Ramos (cell line): Measurements from ENCODE around the gene CNDP2.

ENCODE experiments used
- in situ Hi-C: fragments of 300-500 bp; cut with MboI; formaldehyde crosslinking; loops from one replicate; pipeline ENCODE4 v1.14.3; 2022; ENCODE audit warnings: low sequenced_read_pairs; ENCODE audit not compliant: unreplicated experiment

Gene CNDP2

GRCh38 chr18:74495581-74496507 lies at the start of gene CNDP2:
Gene CNDP2, plus strand, starts transcription at chr18:74496363. Its CDS starts 3,611 bp downstream, at chr18:74499974.
- in situ Hi-C loops = no loop called here

- in situ Hi-C loops = no loop called here
Measured at GRCh38 chr18:74446631-74447403, 49.3 kb upstream of the CNDP2 start.

GRCh38 chr18:74447404-74448152 lies 48.6 kb upstream of the CNDP2 start:
- in situ Hi-C loops = no loop called here

GRCh38 chr18:74450626-74451025 lies 45.5 kb upstream of the CNDP2 start:
- in situ Hi-C loops = no loop called here

GRCh38 chr18:74451148-74451547 lies 45.0 kb upstream of the CNDP2 start:
- in situ Hi-C loops = no loop called here

GRCh38 chr18:74453016-74453566 lies 43.1 kb upstream of the CNDP2 start:
- in situ Hi-C loops = no loop called here

GRCh38 chr18:74453642-74454198 lies 42.4 kb upstream of the CNDP2 start:
- in situ Hi-C loops = no loop called here

DNA sequence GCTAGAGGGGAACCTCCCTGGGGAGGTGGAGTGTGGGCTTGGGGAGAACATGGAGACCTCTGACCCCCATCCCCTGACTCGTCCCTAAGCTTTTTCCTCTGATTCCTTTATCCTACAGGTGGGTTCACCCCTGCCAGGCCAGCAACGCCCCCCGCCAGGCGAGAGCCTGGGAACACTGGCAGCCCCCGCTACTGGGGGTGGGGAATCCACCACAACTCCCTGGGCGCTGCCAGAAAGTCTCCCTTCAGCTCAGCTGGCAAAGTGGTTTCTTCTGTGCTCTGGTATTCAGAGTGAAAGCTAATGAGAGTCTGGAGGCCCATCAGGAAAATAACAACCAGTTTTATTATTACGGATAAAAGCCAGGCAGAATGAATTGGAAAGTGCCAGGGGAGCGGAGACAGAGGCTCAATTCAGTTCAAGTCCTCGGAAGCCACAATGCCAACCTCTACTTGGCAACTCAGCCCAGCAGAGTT lies 41.8 kb upstream of the CNDP2 start:
- in situ Hi-C loops = no loop called here

- in situ Hi-C loops = no loop called here
Measured at GRCh38 chr18:74455386-74455785, 40.8 kb upstream of the CNDP2 start.

GRCh38 chr18:74456017-74456348 lies 40.2 kb upstream of the CNDP2 start:
- in situ Hi-C loops = no loop called here

DNA sequence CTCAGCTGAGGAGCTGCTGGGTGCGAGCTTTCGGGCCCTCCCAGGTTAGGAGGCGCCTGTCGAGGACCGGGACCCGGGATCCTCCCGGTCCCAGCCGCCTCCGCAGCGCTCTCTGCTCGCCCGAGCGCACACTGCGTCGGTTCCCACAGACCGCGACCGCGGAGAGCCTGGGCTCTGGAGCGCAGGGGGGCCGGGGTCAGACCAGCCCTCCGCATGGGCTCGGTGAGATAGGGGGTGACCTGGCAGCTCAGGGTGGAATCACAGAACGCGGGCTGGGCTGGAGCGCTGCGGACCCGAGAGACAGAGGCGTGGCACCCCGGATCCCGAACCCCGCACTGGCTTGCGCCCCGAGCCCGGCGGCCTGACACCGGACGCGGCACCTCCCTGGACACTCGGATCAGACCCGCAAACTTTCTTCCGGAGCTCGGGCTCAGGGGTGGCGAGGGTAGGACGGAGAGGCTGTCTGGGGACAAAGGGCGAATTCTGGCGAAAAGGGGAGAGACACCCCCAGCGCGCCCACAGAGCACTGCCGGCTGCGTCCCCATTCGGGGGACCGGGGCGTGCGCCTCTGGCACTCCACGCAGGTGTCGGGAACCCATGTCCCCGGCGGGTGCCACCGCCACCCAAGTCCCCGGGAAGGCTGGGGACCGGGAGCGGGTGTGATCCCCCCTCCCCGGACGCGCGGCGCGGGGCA lies 39.7 kb upstream of the CNDP2 start:
- in situ Hi-C loops = no loop called here

GRCh38 chr18:74457043-74457724 lies 39.0 kb upstream of the CNDP2 start, which contains the start of gene DIPK1C:
Gene DIPK1C, minus strand, starts transcription at chr18:74457308. Its CDS starts 49 bp downstream, at chr18:74457259.
- in situ Hi-C loops = no loop called here

DNA sequence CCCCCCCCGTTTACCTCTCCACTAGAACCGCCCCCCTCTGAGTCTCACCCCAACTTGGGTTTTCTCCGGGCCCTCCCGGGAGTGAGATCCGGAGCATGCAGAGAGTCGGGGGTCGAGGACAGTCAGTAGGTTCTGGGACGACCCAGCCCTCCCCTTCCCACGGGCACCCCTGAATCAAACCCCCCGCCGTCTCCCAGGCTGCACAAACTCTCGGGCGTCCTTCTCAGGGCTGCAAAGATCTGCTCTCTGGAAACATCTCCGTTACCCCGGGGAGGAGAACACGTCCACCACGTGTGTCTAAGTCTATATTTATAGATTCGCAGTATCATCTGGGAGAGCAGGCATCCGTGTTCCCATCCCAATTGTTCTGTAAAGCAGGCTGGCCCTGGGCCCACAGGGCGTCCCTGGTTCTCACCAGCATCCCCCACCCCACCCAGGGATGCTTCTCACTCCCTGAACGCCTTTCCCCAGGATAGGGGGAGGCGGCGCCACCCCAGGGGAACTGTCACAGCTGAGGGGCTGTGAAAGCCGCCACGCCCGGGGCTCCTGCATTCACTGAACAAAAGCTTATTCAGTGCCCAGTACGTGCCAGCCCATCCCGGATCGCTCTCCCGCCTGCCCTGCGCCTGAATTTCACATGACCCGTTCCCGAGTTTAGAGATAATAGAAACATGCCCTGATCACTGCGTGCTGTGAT lies 38.3 kb upstream of the CNDP2 start:
- in situ Hi-C loops = no loop called here

- in situ Hi-C loops = no loop called here
Measured at GRCh38 chr18:74459889-74460288, 36.3 kb upstream of the CNDP2 start.

GRCh38 chr18:74460825-74461224 lies 35.3 kb upstream of the CNDP2 start:
- in situ Hi-C loops = no loop called here

DNA sequence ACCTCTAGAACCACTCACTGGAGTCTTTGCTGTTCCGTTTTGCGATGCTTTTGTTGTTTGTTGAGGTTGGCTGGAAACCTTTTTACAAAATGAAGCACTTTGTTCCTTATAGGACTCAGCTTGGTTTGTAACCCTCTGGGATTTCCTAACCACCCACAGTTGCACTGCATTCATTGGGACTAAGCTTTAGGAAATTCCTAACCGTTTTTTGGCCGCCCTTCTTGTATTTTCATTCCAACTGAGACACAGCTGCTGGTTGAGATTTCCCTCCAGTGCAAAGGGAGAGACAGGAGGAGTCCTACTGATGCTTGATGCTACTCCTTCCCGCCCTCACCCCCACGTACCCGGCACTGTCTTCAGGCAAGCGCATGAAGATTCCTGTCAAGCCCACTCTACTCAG lies 32.9 kb upstream of the CNDP2 start:
- in situ Hi-C loops = no loop called here

- in situ Hi-C loops = no loop called here
Measured at GRCh38 chr18:74463983-74464382, 32.2 kb upstream of the CNDP2 start.

GRCh38 chr18:74465775-74466174 lies 30.4 kb upstream of the CNDP2 start:
- in situ Hi-C loops = no loop called here
